AG09319 (cell line): ENCODE data around the gene ADIPOR2.

ENCODE experiments used
- DNase-seq: peaks from one replicate; pipeline ENCODE4 v3.0.0-alpha.2; 2010; ENCODE audit warnings: low read depth; ENCODE audit errors: extremely low read depth
- TF ChIP-seq, protein P1 (sequence below): IDR thresholded peaks from 2 replicates; pipeline ENCODE4 v1.5.1; 2011; ENCODE audit warnings: low read depth, mild to moderate bottlenecking, inconsistent platforms, low read length, moderate library complexity

Gene ADIPOR2

DNA sequence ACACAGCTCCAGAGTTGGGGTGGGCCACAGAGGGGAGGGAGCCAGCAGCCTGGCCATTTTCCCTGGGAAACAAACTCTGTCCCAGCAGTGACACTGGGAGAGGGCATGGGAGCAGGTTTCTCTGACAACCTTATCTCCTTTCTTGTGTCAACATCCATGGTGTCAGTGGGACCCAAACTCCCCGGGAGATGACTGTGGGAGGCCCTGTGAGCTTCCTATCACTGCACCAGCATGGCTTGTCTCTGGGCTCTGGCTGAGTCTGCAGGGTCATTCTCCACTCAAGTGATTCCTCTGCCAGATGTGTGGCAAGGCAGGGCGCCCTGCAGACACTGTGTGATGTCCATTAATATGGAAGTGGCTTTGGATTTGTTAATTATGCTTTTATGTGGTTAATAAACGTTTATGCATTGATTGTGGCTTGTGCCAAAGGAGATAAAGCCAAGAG, 139.6 kb downstream of the ADIPOR2 start:
- TF ChIP-seq, protein P1, sequence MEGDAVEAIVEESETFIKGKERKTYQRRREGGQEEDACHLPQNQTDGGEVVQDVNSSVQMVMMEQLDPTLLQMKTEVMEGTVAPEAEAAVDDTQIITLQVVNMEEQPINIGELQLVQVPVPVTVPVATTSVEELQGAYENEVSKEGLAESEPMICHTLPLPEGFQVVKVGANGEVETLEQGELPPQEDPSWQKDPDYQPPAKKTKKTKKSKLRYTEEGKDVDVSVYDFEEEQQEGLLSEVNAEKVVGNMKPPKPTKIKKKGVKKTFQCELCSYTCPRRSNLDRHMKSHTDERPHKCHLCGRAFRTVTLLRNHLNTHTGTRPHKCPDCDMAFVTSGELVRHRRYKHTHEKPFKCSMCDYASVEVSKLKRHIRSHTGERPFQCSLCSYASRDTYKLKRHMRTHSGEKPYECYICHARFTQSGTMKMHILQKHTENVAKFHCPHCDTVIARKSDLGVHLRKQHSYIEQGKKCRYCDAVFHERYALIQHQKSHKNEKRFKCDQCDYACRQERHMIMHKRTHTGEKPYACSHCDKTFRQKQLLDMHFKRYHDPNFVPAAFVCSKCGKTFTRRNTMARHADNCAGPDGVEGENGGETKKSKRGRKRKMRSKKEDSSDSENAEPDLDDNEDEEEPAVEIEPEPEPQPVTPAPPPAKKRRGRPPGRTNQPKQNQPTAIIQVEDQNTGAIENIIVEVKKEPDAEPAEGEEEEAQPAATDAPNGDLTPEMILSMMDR, result no peak
- no peak for DNase-seq

DNA sequence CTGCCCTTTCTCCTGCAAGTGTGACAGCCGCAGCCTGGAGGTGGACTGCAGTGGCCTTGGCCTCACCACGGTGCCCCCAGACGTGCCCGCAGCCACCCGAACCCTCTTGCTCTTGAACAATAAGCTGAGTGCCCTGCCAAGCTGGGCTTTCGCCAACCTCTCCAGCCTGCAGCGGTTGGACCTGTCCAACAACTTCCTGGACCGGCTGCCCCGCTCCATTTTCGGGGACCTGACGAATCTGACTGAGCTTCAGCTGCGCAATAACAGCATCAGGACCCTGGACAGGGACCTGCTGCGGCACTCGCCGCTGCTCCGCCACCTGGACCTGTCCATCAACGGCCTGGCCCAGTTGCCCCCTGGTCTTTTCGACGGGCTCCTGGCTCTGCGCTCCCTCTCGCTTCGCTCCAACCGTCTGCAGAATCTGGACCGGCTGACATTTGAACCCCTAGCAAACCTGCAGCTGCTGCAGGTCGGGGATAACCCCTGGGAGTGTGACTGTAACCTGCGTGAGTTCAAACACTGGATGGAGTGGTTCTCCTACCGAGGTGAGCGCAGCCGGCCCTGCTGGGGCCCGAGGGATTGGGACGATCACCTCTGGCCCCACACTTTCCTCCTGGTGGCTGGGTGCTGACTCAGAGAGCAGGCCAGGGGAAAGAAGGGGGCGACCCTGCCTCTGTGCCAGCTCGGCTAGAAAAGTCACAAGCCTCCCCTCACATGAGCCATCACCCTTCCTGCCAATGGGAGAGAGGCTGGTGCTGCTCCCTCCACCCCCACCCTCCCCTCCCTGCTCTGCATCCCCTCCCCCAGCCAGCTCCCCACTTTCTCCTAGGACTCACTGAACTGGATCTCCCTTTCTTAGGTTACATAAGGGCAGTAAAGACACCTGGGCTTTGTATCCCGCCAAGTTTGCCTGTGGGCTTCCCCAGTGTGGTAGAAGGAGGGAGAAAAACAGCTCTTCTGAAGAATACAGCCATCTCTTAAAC, 140.4 kb downstream of the ADIPOR2 start:
- TF ChIP-seq, protein P1, result no peak
- DNase-seq, result peak; percentile 11

DNA sequence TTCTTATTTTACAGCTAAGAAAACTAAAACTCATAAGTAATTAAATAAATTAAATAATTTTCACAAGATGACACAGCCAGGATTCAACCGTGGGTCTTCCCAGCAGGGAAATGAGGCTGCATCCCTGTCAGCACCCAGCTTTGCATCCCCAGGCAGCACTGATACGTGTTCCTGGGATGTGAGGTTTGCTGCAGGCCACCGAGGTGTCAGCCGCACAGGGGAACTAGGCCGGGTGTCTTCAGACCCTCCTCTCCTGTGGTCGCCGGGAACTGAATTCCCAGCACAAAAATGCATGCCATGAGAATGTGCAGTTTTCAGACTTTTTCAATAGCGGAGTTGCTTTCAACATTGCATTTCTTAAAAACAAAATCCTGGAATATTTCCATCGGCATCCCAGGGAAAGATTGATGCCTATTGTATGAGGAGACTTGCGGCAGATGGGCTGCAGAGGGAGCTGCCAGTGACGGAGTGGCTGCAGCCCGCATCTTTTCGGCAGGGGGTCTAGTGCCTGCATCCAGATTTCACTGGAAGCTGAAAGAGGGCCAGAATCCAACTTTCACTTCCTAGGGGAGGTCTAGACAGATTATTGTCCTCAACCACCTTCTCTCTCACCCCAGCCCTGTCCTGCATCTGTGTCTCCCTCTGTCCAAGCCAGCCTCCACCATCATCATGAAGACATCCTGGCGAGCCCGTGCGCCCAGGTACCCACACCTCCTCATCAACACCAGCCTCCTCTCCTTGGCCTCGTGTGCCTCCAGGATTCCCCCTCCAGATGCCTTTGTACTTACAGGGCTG, 142.1 kb downstream of the ADIPOR2 start:
- DNase-seq, result no peak

DNA sequence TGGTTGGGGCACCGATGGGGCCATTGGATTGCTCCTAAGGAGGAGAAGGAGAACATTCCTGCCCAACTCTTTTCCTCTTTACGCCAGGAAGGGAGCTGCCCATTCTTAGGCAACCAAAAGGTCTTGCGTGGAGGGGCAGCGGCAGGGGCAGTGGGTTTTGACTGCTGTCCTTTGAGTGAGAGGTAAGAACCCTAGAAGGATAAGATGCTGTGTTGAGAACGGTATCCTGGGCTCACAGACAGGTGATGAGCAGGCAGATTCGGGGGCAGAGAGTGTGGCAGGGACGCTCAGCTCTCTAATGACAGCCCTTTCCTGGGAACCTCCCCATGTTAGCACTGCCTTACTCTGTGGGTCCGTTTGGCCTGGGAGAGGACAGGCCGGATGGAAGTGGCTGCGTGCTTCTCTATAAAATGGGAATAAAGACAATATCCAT, 142.7 kb downstream of the ADIPOR2 start:
- TF ChIP-seq, protein P1, result no peak
- DNase-seq, result no peak

More for the DNA sequence above, 142.1 kb downstream of the ADIPOR2 start:
- TF ChIP-seq, protein P1, result no peak

DNA sequence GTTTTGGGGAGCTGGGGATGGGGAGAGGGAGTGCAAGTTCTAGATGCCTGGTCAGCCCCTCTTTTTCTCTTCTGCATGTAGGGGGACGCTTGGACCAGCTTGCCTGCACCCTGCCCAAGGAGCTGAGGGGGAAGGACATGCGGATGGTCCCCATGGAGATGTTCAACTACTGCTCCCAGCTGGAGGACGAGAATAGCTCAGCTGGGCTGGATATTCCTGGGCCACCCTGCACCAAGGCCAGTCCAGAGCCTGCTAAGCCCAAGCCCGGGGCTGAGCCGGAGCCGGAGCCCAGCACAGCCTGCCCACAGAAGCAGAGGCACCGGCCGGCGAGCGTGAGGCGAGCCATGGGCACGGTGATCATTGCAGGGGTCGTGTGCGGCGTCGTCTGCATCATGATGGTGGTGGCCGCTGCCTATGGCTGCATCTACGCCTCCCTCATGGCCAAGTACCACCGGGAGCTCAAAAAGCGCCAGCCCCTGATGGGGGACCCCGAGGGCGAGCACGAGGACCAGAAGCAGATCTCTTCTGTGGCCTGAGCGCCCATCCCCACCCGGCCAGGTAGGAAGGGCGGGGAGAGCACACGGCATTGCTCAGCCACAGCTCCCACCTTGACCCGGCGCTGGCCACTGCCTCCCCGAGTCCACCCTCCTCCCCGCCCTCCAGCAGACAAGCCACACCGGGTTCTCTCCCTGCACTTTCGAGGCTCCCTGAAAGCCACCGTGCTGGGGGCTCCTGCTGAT, 143.5 kb downstream of the ADIPOR2 start:
- DNase-seq, result no peak
- TF ChIP-seq, protein P1, result no peak

DNA sequence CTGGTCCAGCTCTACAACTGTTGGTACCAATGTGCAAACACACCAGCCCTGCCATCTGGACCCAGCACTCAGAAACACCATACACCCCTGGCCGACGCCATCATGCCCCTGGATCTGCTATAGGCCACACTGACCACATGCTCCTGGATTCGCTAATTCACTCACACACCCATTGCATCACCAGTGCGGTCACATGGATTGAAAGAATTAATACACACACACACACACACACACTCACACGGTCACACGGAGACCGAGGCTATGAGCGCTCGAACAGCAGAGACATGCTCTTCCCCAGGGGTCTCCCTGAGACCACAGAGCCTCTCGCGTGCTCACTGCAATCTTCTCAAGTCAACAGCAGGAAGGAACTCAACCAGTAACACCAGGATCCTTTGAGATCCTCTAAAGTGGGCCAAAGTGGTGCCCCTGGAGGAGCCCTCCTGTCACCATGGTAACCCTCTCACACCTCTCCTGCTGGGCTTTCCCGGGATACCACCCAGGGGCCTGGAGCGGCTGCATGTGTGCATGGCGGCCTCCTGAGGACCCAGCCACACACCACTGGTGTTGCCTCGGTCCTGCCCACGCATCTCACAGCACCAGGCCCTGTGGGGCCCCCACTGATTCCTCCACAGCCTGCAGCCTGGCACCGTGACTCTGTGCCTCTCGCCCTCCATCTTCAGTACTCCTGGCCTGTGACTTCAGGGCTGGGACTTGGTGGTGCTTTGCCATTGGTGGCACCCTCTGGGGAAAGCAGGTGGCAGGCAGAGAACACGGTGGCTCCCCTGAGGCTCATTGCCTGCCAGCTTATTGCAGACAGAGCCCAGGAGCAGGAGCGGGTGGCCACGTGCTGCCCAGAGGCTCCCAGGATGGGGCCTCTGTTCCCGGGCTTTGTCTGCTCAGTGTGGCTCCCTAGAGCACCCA, 144.6 kb downstream of the ADIPOR2 start:
- TF ChIP-seq, protein P1, result no peak
- no peak for DNase-seq
